HepG2 (cell line): ENCODE results near the gene OAF. TPM values are rescaled to one million over a fixed set of nuclear protein-coding genes. Genes with fewer than 3 reads are reported as not detected.

Experiments used
- BRF2 ChIP-seq: sonication (generic); formaldehyde crosslinking; IDR thresholded peaks from 2 replicates; pipeline ENCODE4 v1.8.1; 2022; ENCODE audit warnings: mild to moderate bottlenecking, missing genetic modification reagents
- EP300 ChIP-seq, 3 experiments: sonication (generic) in 1 of 3; formaldehyde crosslinking in 1 of 3; IDR thresholded peaks; 2 replicates each; pipeline versions ENCODE4 v1.5.1 to v1.6.1; 2011 to 2020; ENCODE audit warnings: low read depth in 2 of 3, low read length in 2 of 3, borderline replicate concordance in 1 of 3, improper control_type of control experiment in 1 of 3, mild to moderate bottlenecking in 1 of 3, missing genetic modification reagents in 1 of 3, moderate library complexity in 1 of 3
- HNF4G ChIP-seq, 2 experiments: sonication (generic) in 1 of 2; formaldehyde crosslinking in 1 of 2; IDR thresholded peaks; 2 replicates each; pipeline versions ENCODE4 v1.4.0 to v1.6.1; 2011 to 2020; ENCODE audit warnings: borderline replicate concordance in 2 of 2, low read depth in 2 of 2, mild to moderate bottlenecking in 2 of 2, low read length in 1 of 2, missing genetic modification reagents in 1 of 2, moderate library complexity in 1 of 2
- LCORL ChIP-seq, 2 experiments: fragments of 450-650 bp in 1 of 2; sonication (generic) in 1 of 2; formaldehyde crosslinking in 1 of 2; IDR thresholded peaks; 2 replicates each; pipeline versions ENCODE4 v1.5.0 to v1.6.1; 2017 to 2020; ENCODE audit warnings: antibody characterized with exemption in 1 of 2, missing genetic modification reagents in 1 of 2
- MAX ChIP-seq: IDR thresholded peaks from 2 replicates; pipeline ENCODE4 v1.6.1; 2012; ENCODE audit warnings: inconsistent platforms
- RELA ChIP-seq: sonication (generic); formaldehyde crosslinking; IDR thresholded peaks from 2 replicates; pipeline ENCODE4 v1.4.0; 2020; ENCODE audit warnings: missing genetic modification reagents
- RXRA ChIP-seq: sonication (generic); formaldehyde crosslinking; IDR thresholded peaks from 2 replicates; pipeline ENCODE4 v1.5.1; 2020; ENCODE audit warnings: missing genetic modification reagents
- SAP130 ChIP-seq: IDR thresholded peaks from 2 replicates; pipeline ENCODE4 v1.6.1; 2016; ENCODE audit warnings: low read depth
- ZHX2 ChIP-seq, 2 experiments: sonication (generic) in 1 of 2; formaldehyde crosslinking in 1 of 2; IDR thresholded peaks; 2 replicates each; pipeline versions ENCODE4 v1.6.1 to v1.9.0; 2014 to 2022; ENCODE audit warnings: antibody characterized with exemption in 1 of 2, borderline replicate concordance in 1 of 2, inconsistent platforms in 1 of 2, low read depth in 1 of 2, missing genetic modification reagents in 1 of 2
- ZNF501 ChIP-seq: sonication (generic); formaldehyde crosslinking; IDR thresholded peaks from 2 replicates; pipeline ENCODE4 v1.5.1; 2020; ENCODE audit warnings: mild to moderate bottlenecking, moderate library complexity, missing genetic modification reagents
- polyA plus RNA-seq, 8 experiments: library from polyadenylated mRNA; depleted of rRNA in 3 of 8; stranded (reverse) in 7 of 8; unstranded in 1 of 8; fragments of >200 nt; fragmentation: Illumina TruSeq in 4 of 8; extraction: Trizol in 4 of 8; gene quantifications; 2 replicates each; pipeline versions ENCODE4 v1.2.1 to v1.2.3, GENCODE V29; 2011 to 2016; ENCODE audit warnings: low read depth in 4 of 8, missing spikeins in 1 of 8, mixed read lengths in 1 of 8; ENCODE audit not compliant: insufficient read depth in 1 of 8
- total RNA-seq, 5 experiments: library from RNA; depleted of rRNA; stranded (reverse); fragments of >200 nt; fragmentation: Illumina TruSeq; extraction: Trizol; gene quantifications; 2 replicates each; pipeline ENCODE4 v1.2.3, GENCODE V29; 2016; ENCODE audit warnings: low read depth in 1 of 5
- TF ChIP-seq, protein P1 (sequence below): sonication (generic); formaldehyde crosslinking; IDR thresholded peaks from 2 replicates; pipeline ENCODE4 v1.5.1; 2020; ENCODE audit warnings: missing genetic modification reagents, mild to moderate bottlenecking, borderline replicate concordance
- TF ChIP-seq, protein P2 (sequence below), 2 experiments: IDR thresholded peaks; 2 replicates each; pipeline ENCODE4 v1.6.1; 2011 to 2012; ENCODE audit warnings: low read length in 2 of 2, borderline replicate concordance in 1 of 2, low read depth in 1 of 2, mild to moderate bottlenecking in 1 of 2, moderate library complexity in 1 of 2

Gene OAF
- total and polyA plus RNA-seq, 2 of the 13 experiments (the other 11 are each of a cell fraction or from before 2014, with no cell fraction given): 63.7 to 94.6 TPM

GRCh38 chr11:120186774-120187591 is 23.8 kb upstream of the OAF start (continued):
- TF ChIP-seq BRF2 (CRISPR knock-in tag): no peak
- no peak for TF ChIP-seq HNF4G (IDR thresholded peaks at IDR 0.05; ENCODE audit: borderline replicate concordance, low read depth, low read length)
- TF ChIP-seq HNF4G (CRISPR knock-in tag; IDR thresholded peaks at IDR 0.05; ENCODE audit: borderline replicate concordance, low read depth): no peak
- no peak for TF ChIP-seq LCORL (IDR thresholded peaks at IDR 0.05)
- TF ChIP-seq LCORL (CRISPR knock-in tag; IDR thresholded peaks at IDR 0.05): peak; percentile 67
- TF ChIP-seq ZHX2 (IDR thresholded peaks at IDR 0.05; ENCODE audit: low read depth): no peak
- no peak for TF ChIP-seq ZHX2 (CRISPR knock-in tag; IDR thresholded peaks at IDR 0.05; ENCODE audit: borderline replicate concordance)
- peak; percentile 97 for TF ChIP-seq RELA (CRISPR knock-in tag)
- TF ChIP-seq SAP130 (CRISPR knock-in tag): peak; percentile 29; the same call in 1 of the 2 replicates
- TF ChIP-seq, protein P1, sequence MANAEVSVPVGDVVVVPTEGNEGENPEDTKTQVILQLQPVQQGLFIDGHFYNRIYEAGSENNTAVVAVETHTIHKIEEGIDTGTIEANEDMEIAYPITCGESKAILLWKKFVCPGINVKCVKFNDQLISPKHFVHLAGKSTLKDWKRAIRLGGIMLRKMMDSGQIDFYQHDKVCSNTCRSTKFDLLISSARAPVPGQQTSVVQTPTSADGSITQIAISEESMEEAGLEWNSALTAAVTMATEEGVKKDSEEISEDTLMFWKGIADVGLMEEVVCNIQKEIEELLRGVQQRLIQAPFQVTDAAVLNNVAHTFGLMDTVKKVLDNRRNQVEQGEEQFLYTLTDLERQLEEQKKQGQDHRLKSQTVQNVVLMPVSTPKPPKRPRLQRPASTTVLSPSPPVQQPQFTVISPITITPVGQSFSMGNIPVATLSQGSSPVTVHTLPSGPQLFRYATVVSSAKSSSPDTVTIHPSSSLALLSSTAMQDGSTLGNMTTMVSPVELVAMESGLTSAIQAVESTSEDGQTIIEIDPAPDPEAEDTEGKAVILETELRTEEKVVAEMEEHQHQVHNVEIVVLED (CRISPR knock-in tag): peak; percentile 38; the same call in 1 of the 2 replicates
- no peak for TF ChIP-seq EP300 (IDR thresholded peaks at IDR 0.05; ENCODE audit: low read depth in 2 of 2, low read length in 2 of 2)
- no peak for TF ChIP-seq EP300 (CRISPR knock-in tag; IDR thresholded peaks at IDR 0.05; ENCODE audit: borderline replicate concordance)
- TF ChIP-seq RXRA (CRISPR knock-in tag): peak; percentile 82; the same call in 1 of the 2 replicates
- TF ChIP-seq MAX: peak; percentile 74
- 0 out of 2 replicates have a peak, but pooled peaks have one; percentile 13 for TF ChIP-seq ZNF501 (CRISPR knock-in tag)
- TF ChIP-seq, protein P2, sequence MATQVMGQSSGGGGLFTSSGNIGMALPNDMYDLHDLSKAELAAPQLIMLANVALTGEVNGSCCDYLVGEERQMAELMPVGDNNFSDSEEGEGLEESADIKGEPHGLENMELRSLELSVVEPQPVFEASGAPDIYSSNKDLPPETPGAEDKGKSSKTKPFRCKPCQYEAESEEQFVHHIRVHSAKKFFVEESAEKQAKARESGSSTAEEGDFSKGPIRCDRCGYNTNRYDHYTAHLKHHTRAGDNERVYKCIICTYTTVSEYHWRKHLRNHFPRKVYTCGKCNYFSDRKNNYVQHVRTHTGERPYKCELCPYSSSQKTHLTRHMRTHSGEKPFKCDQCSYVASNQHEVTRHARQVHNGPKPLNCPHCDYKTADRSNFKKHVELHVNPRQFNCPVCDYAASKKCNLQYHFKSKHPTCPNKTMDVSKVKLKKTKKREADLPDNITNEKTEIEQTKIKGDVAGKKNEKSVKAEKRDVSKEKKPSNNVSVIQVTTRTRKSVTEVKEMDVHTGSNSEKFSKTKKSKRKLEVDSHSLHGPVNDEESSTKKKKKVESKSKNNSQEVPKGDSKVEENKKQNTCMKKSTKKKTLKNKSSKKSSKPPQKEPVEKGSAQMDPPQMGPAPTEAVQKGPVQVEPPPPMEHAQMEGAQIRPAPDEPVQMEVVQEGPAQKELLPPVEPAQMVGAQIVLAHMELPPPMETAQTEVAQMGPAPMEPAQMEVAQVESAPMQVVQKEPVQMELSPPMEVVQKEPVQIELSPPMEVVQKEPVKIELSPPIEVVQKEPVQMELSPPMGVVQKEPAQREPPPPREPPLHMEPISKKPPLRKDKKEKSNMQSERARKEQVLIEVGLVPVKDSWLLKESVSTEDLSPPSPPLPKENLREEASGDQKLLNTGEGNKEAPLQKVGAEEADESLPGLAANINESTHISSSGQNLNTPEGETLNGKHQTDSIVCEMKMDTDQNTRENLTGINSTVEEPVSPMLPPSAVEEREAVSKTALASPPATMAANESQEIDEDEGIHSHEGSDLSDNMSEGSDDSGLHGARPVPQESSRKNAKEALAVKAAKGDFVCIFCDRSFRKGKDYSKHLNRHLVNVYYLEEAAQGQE (IDR thresholded peaks at IDR 0.05; ENCODE audit: borderline replicate concordance in 1 of 2, low read depth in 1 of 2, low read length in 2 of 2): no peak
